Panc1 (cell line): ENCODE results near the gene TTLL6.

Experiments
- POLR2AphosphoS5 ChIP-seq: IDR thresholded peaks from 2 replicates; pipeline ENCODE4 v1.6.1; 2012; ENCODE audit warnings: mild to moderate bottlenecking, low read depth, low read length, moderate library complexity
- SIN3A ChIP-seq: IDR thresholded peaks from 2 replicates; pipeline ENCODE4 v1.6.1; 2012; ENCODE audit warnings: low read depth, mild to moderate bottlenecking, low read length, moderate library complexity, borderline replicate concordance; ENCODE audit not compliant: insufficient read depth
- TCF7L2 ChIP-seq: IDR thresholded peaks from 2 replicates; pipeline ENCODE4 v1.6.1; 2011; ENCODE audit warnings: mild to moderate bottlenecking, low read depth, low read length, inconsistent platforms
- TF ChIP-seq, protein P1 (sequence below): fragments of 450-650 bp; IDR thresholded peaks from 2 replicates; pipeline ENCODE4 v1.5.1; 2017; ENCODE audit warnings: mild to moderate bottlenecking
- TF ChIP-seq, protein P2 (sequence below), 2 experiments: IDR thresholded peaks; 2 replicates each; pipeline ENCODE4 v1.6.1; 2011 to 2012; ENCODE audit warnings: low read depth in 2 of 2, control low read depth in 1 of 2, low read length in 1 of 2, mild to moderate bottlenecking in 1 of 2, moderate library complexity in 1 of 2; ENCODE audit not compliant: insufficient read depth in 1 of 2

DNA sequence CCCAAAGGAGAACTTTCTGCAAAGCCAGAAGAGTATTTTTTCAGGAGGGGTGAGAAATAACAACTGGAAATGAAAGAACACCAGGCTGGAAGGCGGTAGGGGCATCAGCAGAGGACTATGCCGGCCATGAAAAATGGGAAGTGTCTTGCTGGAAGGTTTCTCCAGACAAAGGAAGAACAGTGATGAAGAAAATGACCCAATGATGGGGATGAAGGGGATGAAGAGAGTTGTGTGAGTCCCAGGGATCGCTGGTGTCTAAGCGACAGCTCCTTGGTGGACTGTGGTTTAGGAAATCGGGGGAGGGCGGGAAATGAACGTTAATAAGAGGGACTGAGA is 623 bp downstream of the TTLL6 start:
- TF ChIP-seq, protein P1, sequence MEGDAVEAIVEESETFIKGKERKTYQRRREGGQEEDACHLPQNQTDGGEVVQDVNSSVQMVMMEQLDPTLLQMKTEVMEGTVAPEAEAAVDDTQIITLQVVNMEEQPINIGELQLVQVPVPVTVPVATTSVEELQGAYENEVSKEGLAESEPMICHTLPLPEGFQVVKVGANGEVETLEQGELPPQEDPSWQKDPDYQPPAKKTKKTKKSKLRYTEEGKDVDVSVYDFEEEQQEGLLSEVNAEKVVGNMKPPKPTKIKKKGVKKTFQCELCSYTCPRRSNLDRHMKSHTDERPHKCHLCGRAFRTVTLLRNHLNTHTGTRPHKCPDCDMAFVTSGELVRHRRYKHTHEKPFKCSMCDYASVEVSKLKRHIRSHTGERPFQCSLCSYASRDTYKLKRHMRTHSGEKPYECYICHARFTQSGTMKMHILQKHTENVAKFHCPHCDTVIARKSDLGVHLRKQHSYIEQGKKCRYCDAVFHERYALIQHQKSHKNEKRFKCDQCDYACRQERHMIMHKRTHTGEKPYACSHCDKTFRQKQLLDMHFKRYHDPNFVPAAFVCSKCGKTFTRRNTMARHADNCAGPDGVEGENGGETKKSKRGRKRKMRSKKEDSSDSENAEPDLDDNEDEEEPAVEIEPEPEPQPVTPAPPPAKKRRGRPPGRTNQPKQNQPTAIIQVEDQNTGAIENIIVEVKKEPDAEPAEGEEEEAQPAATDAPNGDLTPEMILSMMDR: no peak
- TF ChIP-seq SIN3A (no peak), POLR2AphosphoS5 (no peak), TCF7L2 (no peak)
- TF ChIP-seq, protein P2, sequence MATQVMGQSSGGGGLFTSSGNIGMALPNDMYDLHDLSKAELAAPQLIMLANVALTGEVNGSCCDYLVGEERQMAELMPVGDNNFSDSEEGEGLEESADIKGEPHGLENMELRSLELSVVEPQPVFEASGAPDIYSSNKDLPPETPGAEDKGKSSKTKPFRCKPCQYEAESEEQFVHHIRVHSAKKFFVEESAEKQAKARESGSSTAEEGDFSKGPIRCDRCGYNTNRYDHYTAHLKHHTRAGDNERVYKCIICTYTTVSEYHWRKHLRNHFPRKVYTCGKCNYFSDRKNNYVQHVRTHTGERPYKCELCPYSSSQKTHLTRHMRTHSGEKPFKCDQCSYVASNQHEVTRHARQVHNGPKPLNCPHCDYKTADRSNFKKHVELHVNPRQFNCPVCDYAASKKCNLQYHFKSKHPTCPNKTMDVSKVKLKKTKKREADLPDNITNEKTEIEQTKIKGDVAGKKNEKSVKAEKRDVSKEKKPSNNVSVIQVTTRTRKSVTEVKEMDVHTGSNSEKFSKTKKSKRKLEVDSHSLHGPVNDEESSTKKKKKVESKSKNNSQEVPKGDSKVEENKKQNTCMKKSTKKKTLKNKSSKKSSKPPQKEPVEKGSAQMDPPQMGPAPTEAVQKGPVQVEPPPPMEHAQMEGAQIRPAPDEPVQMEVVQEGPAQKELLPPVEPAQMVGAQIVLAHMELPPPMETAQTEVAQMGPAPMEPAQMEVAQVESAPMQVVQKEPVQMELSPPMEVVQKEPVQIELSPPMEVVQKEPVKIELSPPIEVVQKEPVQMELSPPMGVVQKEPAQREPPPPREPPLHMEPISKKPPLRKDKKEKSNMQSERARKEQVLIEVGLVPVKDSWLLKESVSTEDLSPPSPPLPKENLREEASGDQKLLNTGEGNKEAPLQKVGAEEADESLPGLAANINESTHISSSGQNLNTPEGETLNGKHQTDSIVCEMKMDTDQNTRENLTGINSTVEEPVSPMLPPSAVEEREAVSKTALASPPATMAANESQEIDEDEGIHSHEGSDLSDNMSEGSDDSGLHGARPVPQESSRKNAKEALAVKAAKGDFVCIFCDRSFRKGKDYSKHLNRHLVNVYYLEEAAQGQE (IDR thresholded peaks at IDR 0.05; ENCODE audit: insufficient read depth in 1 of 2, low read depth in 2 of 2, low read length in 1 of 2): no peak
